NT2/D1 (cell line): ENCODE results near the gene OR12D3.
"Not testable (repeated sequence)": the region's sequence is repeated elsewhere in the genome, so short reads cannot be mapped to it uniquely, and the experiment has no call there.

Experiments
- DNase-seq: peaks from one replicate; pipeline ENCODE4 v3.0.0-alpha.2; 2011; ENCODE audit warnings: low read depth, low spot score
- H3K27me3 ChIP-seq: 2 replicates; pipeline ENCODE4 v1.6.0; 2011; ENCODE audit warnings: mild to moderate bottlenecking; ENCODE audit not compliant: insufficient read length, insufficient read depth
- H3K36me3 ChIP-seq: 2 replicates; pipeline ENCODE4 v1.6.1; 2011; ENCODE audit warnings: mild to moderate bottlenecking, low read length, mixed read lengths; ENCODE audit not compliant: insufficient read depth, insufficient read length
- H3K4me1 ChIP-seq: 2 replicates; pipeline ENCODE4 v1.5.1; 2011; ENCODE audit not compliant: insufficient read depth, insufficient read length
- H3K4me3 ChIP-seq: 2 replicates; pipeline ENCODE4 v1.5.1; 2011; ENCODE audit warnings: low read depth; ENCODE audit not compliant: insufficient read length
- H3K9ac ChIP-seq: 2 replicates; pipeline ENCODE4 v1.6.0; 2011; ENCODE audit warnings: low read depth; ENCODE audit not compliant: insufficient read length
- H3K9me3 ChIP-seq: 2 replicates; pipeline ENCODE4 v1.5.1; 2011; ENCODE audit warnings: mild to moderate bottlenecking, low read length; ENCODE audit not compliant: insufficient read depth
- SUZ12 ChIP-seq: IDR thresholded peaks from 2 replicates; pipeline ENCODE4 v1.6.1; 2011; ENCODE audit not compliant: insufficient read length, insufficient read depth; ENCODE audit errors: extremely low read depth
- YY1 ChIP-seq: IDR thresholded peaks from 2 replicates; pipeline ENCODE4 v1.6.1; 2011; ENCODE audit not compliant: insufficient read length, insufficient read depth
- ZNF274 ChIP-seq: IDR thresholded peaks from 2 replicates; pipeline ENCODE4 v1.6.1; 2011; ENCODE audit warnings: mild to moderate bottlenecking, low read depth, low read length

Gene OR12D3

GRCh38 chr6:29395331-29395730 lies 20.2 kb upstream of the OR12D3 start, which contains the start of gene OR12D2:
OR12D2 (plus strand) TSS chr6:29395631; CDS start chr6:29396700, 1,069 bp downstream.
- Histone ChIP-seq H3K9ac (no peak within 1 kb of the TSS), H3K27me3 (no peaks in the 10 kb centered on the region), H3K4me3 (no peak within 1 kb of the TSS), H3K4me1 (no peaks in the 10 kb centered on the region), H3K36me3 (no peaks in the 10 kb centered on the region), H3K9me3 (no peaks in the 10 kb centered on the region)
- TF ChIP-seq YY1 (no peak), ZNF274 (no peak), SUZ12 (no peak)
- DNase-seq = no peak

- TF ChIP-seq YY1 (no peak), ZNF274 (no peak), SUZ12 (no peak)
- H3K9me3 ChIP-seq = no peaks in the 10 kb centered on the region
- H3K9ac ChIP-seq = no peak overlapping the region
- no peaks in the 10 kb centered on the region for H3K27me3 ChIP-seq
- H3K4me3 ChIP-seq = no peak overlapping the region
- H3K36me3 ChIP-seq = no peaks in the 10 kb centered on the region
- H3K4me1 ChIP-seq = no peaks in the 10 kb centered on the region
- no peak for DNase-seq
Observed at GRCh38 chr6:29388533-29388932, 13.4 kb upstream of the OR12D3 start.

- DNase-seq = no peak
- TF ChIP-seq ZNF274 (no peak), SUZ12 (no peak), YY1 (no peak)
- Histone ChIP-seq H3K4me3 (no peak overlapping the region), H3K27me3 (no peaks in the 10 kb centered on the region), H3K9me3 (no peaks in the 10 kb centered on the region), H3K4me1 (no peaks in the 10 kb centered on the region), H3K9ac (no peak overlapping the region), H3K36me3 (no peaks in the 10 kb centered on the region)
Observed at GRCh38 chr6:29376003-29376402, 912 bp upstream of the OR12D3 start.

DNA sequence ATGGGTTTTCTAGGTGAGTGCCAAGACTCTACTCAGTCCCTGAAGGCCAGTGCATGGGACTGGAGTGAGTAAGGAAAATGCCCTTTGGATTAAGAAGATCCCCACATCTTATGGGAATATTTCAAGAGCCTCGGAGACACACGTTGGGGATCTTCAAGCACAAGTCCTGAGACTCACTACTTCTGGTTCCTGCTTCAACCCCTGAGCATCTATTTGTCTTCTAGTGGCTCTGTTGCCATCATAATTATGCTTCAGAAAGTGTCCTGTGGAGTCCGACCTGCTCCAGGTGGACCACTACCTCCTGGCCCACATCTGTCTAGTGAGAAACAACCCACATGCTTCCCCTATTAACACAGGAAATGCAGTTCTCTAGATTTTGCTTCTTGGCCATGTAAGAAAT lies 6.3 kb downstream of the OR12D3 start, which contains the start of gene OR5V1:
Gene OR5V1 (minus strand): TSS at position 101 of the 400 bp plus-strand sequence. CDS start 12,670 bp downstream, outside the sequence.
- no peaks in the 10 kb centered on the region for H3K4me1 ChIP-seq
- no peak within 1 kb of the TSS for H3K9ac ChIP-seq
- H3K9me3 ChIP-seq = no peaks in the 10 kb centered on the region
- H3K4me3 ChIP-seq = no peak within 1 kb of the TSS
- no peaks in the 10 kb centered on the region for H3K36me3 ChIP-seq
- TF ChIP-seq ZNF274 (no peak), YY1 (no peak), SUZ12 (no peak)
- H3K27me3 ChIP-seq = no peaks in the 10 kb centered on the region
- no peak for DNase-seq

DNA sequence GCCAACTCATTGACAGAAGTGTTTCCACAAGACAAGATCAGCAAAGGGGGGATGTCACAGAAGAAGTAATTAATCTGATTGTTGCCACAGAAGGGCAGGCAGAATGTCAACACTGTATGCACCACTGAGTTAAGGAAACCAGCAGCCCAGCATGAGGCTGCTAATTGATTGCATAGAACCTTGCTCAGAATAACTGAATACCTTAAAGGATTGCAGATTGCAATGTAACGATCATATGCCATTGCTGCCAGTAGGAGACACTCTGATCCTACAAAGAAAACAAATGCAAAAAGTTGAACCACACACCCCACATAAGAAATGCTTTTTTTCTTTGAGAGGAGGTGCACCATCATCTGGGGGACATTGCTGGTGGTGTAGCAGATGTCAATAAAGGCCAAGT lies 19.5 kb downstream of the OR12D3 start:
- Histone ChIP-seq H3K9ac (no peak overlapping the region), H3K4me3 (no peak overlapping the region), H3K4me1 (no peaks in the 10 kb centered on the region), H3K36me3 (no peaks in the 10 kb centered on the region), H3K27me3 (no peaks in the 10 kb centered on the region), H3K9me3 (no peaks in the 10 kb centered on the region)
- TF ChIP-seq YY1 (no peak), ZNF274 (no peak), SUZ12 (no peak)
- DNase-seq = no peak

DNA sequence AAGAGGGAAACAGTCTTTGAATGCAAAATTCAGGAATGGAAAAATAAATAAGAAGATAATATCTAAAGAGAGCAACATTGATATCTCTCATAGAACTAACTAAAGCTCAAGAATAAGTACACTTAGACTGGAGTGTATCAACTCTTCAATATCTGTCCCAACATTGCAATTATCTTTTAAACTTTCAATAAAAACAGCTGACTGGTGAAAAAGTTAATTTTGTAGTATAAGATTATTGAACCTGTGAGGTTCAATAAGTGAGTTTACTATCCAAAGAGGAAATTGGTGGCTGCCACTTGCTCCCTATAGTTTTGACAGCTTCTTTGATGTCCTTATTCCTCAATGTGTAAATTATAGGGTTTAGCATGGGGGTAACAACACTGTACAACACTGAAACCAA lies 20.1 kb downstream of the OR12D3 start:
- TF ChIP-seq YY1 = no peak
- no peak for TF ChIP-seq SUZ12
- TF ChIP-seq ZNF274 = no peak
- H3K27me3 ChIP-seq = no peaks in the 10 kb centered on the region

GRCh38 chr6:29349348-29349747 lies 25.7 kb downstream of the OR12D3 start:
- H3K4me1 ChIP-seq, H3K36me3 ChIP-seq, H3K9ac ChIP-seq, H3K9me3 ChIP-seq, DNase-seq, H3K27me3 ChIP-seq, H3K4me3 ChIP-seq: not testable (repeated sequence)

More for the DNA sequence above, 20.1 kb downstream of the OR12D3 start:
- H3K36me3 ChIP-seq = no peaks in the 10 kb centered on the region
- no peak overlapping the region for H3K4me3 ChIP-seq
- no peak for DNase-seq
- no peaks in the 10 kb centered on the region for H3K9me3 ChIP-seq
- H3K9ac ChIP-seq = no peak overlapping the region
- no peaks in the 10 kb centered on the region for H3K4me1 ChIP-seq

- no peak overlapping the region for H3K4me3 ChIP-seq
- no peak overlapping the region for H3K9ac ChIP-seq
- H3K36me3 ChIP-seq = no peaks in the 10 kb centered on the region
- DNase-seq = no peak
- TF ChIP-seq ZNF274 (no peak), YY1 (no peak), SUZ12 (no peak)
- H3K9me3 ChIP-seq = no peaks in the 10 kb centered on the region
- no peaks in the 10 kb centered on the region for H3K27me3 ChIP-seq
- H3K4me1 ChIP-seq = no peaks in the 10 kb centered on the region
Observed at GRCh38 chr6:29345380-29345779, 29.7 kb downstream of the OR12D3 start.
